Measurements from ENCODE around the gene ITPR2.
A peak's percentile ranks its signal among the peaks of the same experiment; 100 is the strongest.

Gene ITPR2

DNA sequence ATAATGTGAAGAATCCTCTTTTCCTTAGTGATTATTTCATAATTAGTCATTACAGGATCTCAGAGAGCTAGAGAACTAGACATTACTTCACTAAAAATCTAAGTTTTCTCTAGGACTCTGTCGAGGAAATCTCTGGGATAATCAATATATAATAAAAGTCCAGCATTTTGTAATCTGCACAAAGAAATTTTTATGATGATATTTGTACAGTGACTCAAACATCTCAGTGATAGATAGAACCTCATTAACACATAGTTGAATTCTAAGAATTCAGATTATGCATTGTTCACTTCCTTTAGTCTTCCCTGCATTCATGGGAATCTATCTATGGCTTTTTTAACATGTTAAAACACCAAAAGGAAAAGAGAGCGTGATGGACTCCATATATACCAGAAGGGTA, 11.0 kb downstream of the ITPR2 start:
- Histone ChIP-seq H3K27ac (no peak overlapping the region), H3K4me3 (no peak overlapping the region)
- TF ChIP-seq, protein P1, sequence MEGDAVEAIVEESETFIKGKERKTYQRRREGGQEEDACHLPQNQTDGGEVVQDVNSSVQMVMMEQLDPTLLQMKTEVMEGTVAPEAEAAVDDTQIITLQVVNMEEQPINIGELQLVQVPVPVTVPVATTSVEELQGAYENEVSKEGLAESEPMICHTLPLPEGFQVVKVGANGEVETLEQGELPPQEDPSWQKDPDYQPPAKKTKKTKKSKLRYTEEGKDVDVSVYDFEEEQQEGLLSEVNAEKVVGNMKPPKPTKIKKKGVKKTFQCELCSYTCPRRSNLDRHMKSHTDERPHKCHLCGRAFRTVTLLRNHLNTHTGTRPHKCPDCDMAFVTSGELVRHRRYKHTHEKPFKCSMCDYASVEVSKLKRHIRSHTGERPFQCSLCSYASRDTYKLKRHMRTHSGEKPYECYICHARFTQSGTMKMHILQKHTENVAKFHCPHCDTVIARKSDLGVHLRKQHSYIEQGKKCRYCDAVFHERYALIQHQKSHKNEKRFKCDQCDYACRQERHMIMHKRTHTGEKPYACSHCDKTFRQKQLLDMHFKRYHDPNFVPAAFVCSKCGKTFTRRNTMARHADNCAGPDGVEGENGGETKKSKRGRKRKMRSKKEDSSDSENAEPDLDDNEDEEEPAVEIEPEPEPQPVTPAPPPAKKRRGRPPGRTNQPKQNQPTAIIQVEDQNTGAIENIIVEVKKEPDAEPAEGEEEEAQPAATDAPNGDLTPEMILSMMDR (IDR thresholded peaks at IDR 0.05): no peak
- DNase-seq (ENCODE audit: low spot score): no peak

DNA sequence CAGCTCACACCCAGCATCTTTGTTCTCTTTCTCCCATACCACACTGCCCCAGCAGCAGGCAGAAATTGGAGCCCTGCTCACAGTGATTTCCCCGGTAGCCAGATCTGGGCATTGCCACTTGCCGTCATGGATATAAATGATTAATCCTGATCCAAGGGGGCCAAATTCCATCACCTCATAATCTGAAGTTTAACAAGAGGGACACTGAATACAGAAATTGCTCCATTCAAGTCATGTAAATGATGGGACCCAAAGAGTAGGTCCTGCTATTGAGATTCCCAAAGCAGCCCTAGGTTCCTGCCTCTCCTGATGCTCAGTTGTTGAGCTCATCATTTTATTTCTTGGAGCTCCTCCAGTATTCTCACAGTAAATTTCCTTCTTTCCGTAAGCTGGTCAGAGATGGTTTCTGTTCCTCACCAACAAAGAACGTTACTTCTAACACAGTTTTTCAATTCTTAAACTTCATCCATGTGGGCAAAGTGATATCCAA, 11.7 kb downstream of the ITPR2 start:
- TF ChIP-seq, protein P1 (IDR thresholded peaks at IDR 0.05): no peak
- DNase-seq (ENCODE audit: low spot score): no peak
- no peak overlapping the region for H3K4me3 ChIP-seq
- H3K27ac ChIP-seq: no peak overlapping the region

DNA sequence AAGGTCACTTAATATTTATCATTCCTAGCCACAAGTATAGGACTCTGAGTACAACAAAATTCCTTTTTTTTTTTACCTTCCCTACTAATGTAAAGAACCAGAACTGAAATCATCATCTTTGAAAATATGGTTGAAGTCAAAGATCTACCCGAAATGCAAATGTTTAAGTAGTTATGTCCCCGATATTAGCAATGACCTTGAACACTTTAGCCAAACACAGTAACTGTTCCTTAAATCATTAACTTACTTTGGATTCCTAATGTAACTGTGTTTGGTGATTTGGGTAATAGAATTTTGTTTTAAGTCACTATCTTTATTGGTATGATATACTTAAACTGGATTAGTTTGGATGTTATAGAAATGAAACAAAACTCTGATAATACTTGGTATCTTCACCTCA, 14.4 kb downstream of the ITPR2 start:
- H3K27ac ChIP-seq: no peak overlapping the region
- TF ChIP-seq, protein P1 (IDR thresholded peaks at IDR 0.05): no peak
- no peak for DNase-seq (ENCODE audit: low spot score)
- no peak overlapping the region for H3K4me3 ChIP-seq

DNA sequence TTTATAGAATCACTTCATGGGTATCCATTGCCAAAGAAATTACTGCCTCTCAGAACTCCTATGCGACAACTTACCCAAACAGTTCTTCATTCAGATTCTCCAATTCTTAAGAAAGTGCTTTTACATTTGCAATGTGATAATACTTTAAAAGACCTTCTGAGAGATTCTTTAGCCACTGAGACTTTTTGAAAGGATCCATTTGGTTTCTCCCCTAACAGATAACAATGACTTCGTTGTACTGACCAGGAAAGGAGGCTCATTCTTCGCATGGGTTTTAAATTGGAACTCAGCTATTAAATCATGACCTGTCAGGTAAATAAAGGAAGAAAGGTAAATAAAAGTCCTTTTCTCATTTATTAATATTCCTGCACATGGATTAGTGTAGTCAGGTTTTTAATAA, 14.8 kb downstream of the ITPR2 start:
- no peak overlapping the region for H3K4me3 ChIP-seq
- DNase-seq (ENCODE audit: low spot score): no peak
- H3K27ac ChIP-seq: no peak overlapping the region
- TF ChIP-seq, protein P1 (IDR thresholded peaks at IDR 0.05): no peak

DNA sequence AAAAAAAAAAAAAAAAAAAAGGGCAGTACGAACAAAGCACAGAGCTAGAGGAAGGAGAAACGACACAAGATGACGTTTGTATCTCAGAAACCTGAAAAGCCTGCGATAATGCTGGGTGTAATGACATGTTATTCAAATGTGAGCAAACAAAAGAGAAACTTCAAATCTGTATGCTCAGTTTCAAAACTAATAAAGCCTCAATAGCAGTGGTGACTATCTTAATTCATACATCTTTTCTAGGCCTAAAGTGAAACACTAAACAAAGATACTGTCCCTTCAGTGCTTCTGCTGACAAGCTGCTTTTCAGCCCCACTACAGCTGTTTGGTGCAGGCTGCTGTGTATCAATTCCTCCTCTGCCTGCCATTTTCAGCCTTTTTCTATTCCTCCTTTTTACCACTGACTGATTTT, 15.8 kb downstream of the ITPR2 start:
- no peak overlapping the region for H3K4me3 ChIP-seq
- TF ChIP-seq, protein P1 (IDR thresholded peaks at IDR 0.05): no peak
- no peak for DNase-seq (ENCODE audit: low spot score)
- no peak overlapping the region for H3K27ac ChIP-seq

DNA sequence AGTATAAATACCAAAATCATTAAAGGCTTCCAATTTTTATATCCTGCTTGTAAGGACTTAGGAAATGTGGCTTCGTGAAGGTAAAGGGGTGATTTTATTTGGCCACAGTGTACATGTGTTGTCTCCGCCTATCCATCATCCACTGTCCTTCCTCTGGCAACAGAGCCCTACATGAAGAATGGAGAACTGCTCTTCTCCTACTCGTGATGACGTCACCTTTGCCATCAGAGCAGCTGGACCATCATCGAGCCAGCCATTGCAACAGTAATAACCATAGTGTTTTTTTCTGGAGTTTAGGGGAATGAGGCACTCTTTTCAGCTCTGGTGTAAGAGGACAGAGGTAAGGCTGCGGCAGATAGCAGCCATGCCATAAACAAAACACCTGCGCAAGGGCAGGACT, 19.2 kb downstream of the ITPR2 start:
- TF ChIP-seq, protein P1 (IDR thresholded peaks at IDR 0.05): no peak
- Histone ChIP-seq H3K27ac (no peak overlapping the region), H3K4me3 (no peak overlapping the region)
- no peak for DNase-seq (ENCODE audit: low spot score)

DNA sequence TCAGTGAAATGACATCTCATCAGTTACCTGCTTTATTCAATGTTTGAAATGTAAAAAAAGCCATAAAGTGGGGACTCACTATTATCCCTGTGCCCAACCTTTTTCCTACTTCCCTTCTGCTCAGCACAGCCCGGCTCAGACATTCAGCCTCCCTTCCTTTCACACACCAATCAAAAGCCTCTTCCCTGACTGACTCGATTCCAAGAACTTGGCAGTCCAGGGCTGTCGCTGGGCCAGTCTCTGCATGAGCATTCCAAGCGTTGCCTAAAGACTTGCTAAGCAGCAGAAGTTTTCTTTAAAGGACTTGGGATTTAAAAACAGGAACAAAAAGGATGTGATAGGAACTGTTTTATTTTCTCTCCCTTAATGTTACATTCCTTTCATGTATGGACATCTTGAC, 22.7 kb downstream of the ITPR2 start:
- H3K4me3 ChIP-seq: peak overlapping the region; percentile 36
- DNase-seq (ENCODE audit: low spot score): peak; percentile 85
- TF ChIP-seq, protein P1 (IDR thresholded peaks at IDR 0.05): no peak
- peak overlapping the region; percentile 64 to 73 for H3K27ac ChIP-seq

Measured in coronary artery (tissue), 2 donors.